Epithelial cell of proximal tubule (primary cell): ENCODE data around the gene PXYLP1. TPM values are rescaled to one million over a fixed set of nuclear protein-coding genes. Genes with fewer than 3 reads are reported as not detected.

Experiments
- DNase-seq: peaks from one replicate; pipeline ENCODE4 v3.0.0-alpha.2; 2011; ENCODE audit warnings: low read depth
- H3K4me3 ChIP-seq: 2 replicates; pipeline ENCODE4 v1.5.1; 2011; ENCODE audit warnings: low read depth, mild to moderate bottlenecking, low read length
- total RNA-seq: library from RNA; depleted of rRNA; stranded (reverse); fragments of >200 nt; gene quantifications from 2 replicates; pipeline ENCODE4 v1.2.3, GENCODE V29; 2015
- TF ChIP-seq, protein P1 (sequence below): conservative IDR thresholded peaks from 2 replicates; pipeline ENCODE4 v1.5.1; 2012; ENCODE audit warnings: low read depth, mild to moderate bottlenecking, low read length

The PXYLP1 gene
- total RNA-seq, 1 donor from 2014 or later = 12.4 TPM

DNA sequence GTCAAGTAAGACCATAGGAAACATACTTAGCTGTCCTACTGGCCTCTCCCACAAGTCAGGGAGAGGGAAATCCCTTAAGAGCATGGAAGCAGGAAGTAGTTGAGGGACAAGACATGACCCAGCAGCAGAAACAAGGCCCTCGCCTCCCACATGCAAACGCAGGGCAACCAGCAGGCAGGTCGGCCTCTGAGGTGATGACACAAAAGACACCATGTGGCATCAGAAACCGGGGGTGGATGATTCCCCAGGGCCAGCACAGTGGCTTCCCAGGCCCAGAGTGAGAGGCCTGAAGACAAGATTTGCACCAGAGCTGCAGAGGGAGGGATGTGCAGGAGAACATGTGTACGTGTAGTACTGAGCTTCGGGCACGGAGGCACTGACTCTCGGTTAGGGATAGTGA, 26.3 kb downstream of the PXYLP1 start:
- no peak for DNase-seq
- no peak overlapping the region for H3K4me3 ChIP-seq
- TF ChIP-seq, protein P1, sequence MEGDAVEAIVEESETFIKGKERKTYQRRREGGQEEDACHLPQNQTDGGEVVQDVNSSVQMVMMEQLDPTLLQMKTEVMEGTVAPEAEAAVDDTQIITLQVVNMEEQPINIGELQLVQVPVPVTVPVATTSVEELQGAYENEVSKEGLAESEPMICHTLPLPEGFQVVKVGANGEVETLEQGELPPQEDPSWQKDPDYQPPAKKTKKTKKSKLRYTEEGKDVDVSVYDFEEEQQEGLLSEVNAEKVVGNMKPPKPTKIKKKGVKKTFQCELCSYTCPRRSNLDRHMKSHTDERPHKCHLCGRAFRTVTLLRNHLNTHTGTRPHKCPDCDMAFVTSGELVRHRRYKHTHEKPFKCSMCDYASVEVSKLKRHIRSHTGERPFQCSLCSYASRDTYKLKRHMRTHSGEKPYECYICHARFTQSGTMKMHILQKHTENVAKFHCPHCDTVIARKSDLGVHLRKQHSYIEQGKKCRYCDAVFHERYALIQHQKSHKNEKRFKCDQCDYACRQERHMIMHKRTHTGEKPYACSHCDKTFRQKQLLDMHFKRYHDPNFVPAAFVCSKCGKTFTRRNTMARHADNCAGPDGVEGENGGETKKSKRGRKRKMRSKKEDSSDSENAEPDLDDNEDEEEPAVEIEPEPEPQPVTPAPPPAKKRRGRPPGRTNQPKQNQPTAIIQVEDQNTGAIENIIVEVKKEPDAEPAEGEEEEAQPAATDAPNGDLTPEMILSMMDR = no peak

DNA sequence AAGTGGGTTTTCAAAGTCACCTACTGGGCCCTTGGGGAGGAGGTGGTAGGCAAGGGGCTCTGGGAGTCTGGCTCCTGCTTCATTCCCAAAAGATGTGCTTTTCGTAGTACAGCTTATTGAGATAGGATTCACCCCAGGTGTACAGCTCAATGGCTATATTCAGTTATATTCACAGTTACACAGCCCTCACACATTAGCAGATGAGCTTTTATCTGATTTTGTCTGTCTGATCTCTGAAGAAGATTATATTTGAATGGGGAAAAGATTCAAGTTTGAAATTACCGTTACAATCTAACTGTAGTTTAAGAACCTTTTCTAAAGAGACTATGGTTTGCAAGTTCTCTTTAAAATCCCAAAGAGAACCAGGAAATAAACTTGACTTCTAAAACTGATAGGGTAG, 27.3 kb downstream of the PXYLP1 start:
- DNase-seq = no peak
- no peak overlapping the region for H3K4me3 ChIP-seq
- TF ChIP-seq, protein P1 = no peak

DNA sequence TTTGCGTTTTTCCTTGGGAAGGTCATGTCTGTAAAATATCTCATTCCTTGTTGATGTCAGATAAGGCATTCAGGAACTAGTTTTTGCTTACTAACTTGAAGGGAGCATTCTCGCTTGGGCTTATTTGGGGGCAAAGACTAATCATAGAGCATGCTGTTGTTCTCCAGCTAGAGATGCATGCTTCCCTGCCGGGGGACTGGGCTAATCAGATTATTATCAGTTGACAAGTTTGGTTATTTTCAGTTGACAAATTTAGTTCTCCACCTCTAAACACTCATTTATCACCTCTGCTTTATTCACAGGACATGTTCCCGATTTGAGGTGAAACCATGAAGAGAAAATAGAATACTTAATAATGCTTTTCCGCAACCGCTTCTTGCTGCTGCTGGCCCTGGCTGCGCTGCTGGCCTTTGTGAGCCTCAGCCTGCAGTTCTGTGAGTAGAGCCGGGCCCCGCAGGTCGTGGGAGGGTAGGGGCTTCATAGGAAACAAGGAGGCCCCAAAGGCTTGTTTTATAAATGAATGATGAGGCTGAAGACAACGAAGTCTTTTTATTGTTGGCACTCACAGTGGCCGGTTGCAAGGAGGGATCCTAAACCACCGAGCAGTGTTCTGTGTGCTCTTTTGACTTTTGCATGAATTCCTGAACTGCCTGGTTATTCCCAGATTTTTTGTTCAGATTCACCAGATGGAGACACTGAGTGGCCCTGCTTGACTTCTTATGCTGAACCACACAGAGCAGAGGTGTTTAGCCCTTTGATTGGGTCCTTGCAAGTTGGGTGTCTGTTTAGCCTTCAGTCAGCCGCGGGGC, 28.4 kb downstream of the PXYLP1 start:
- no peak overlapping the region for H3K4me3 ChIP-seq
- no peak for DNase-seq
- TF ChIP-seq, protein P1 = no peak

DNA sequence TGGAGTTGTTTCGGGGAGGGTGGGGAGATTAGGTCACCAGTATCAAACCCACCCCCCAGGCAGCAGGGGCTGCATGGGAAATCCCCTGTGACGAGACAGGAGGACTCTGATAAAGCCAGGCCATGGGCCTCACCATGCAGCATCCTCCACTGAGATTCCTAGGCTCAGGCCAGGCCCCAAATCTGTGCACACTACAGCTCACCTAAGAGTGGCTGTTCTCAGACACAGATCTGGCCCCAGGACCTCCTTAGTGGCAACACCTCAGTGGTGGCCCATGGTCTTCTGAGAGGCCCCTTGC, 29.0 kb downstream of the PXYLP1 start:
- TF ChIP-seq, protein P1 = no peak
- no peak overlapping the region for H3K4me3 ChIP-seq
- no peak for DNase-seq

DNA sequence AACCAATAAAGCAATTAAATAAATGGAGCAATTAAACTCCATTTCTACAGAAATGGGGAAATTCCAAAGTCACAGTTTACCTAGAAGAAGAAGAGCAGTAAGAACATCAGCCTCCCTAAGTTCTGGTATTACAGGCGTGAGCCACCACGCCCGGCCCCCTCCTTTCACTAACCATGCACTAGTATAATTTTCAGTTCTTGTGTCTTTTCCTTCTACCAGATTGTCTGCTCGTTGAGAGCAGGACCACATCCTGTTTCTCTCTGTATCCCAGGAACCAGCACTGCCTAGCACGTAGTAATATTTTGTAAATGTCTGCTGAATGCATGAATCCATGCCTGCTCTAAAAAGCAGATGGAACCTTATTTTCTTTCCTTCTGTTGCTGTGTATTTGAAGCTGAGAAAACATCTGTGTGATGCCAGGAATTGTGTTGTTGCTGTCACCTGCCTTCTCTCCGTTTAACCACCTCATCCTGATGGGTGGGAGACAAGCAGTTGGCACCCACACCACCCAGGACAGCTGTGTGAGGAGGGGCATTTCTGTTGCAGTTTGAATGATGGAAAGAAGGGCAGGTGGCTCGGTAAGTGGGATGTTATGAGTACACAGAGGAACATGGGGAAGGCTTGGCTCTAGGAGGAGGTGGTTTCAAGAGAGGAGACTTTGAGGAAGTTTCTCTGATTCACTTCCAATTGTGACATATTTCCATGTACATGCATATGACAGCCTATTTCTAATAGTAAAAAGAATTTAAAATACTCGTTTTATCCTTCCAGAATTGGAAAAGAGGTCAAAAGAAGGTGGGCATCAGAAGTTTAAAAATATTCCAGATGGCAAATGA, 30.1 kb downstream of the PXYLP1 start:
- no peak overlapping the region for H3K4me3 ChIP-seq
- TF ChIP-seq, protein P1 = no peak

DNA sequence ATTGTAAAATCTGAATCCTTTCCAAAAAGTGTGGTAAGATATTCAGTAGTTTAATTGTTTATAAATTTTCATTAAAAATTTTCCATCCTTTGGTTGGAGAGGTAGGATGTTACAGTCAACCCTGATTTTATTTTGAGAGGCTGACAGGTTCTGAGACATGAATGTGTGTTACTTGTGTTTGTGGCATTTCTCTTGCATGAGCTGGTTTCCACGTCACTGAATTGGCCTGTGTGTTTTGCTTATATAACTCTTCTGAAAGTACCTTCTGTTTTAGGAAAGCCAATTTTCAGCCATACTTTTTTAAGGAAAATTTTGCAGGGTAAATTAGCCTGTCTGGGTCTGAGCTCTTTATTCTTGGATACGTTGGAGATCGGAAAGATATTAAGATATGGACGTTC, 30.7 kb downstream of the PXYLP1 start:
- no peak for DNase-seq

More for the DNA sequence above, 30.1 kb downstream of the PXYLP1 start:
- no peak for DNase-seq

More for the DNA sequence above, 30.7 kb downstream of the PXYLP1 start:
- TF ChIP-seq, protein P1 = no peak
- H3K4me3 ChIP-seq = no peak overlapping the region
